Measurements from ENCODE around the gene TUSC2. TPM values are rescaled to one million over a fixed set of nuclear protein-coding genes. Genes with fewer than 3 reads are reported as not detected.

Gene TUSC2
- total and polyA plus RNA-seq, 2 of the 13 experiments (the other 11 are each of a cell fraction or from before 2014, with no cell fraction given) = 36.7 to 39.1 TPM

GRCh38 chr3:50286322-50287227 lies 41.4 kb downstream of the TUSC2 start:
- Histone ChIP-seq H3K36me3 (replicated peaks in 1 of 2; ENCODE audit: control insufficient read depth in 1 of 2, insufficient read depth in 2 of 2, low read length in 2 of 2) (peaks cover 22 to 40% of the 10 kb centered on the region in 2 experiments), H3K27ac (ENCODE audit: extremely low read length, insufficient read depth, low read length) (no peak overlapping the region), H3K9ac (ENCODE audit: insufficient read depth, low read depth, low read length) (no peak overlapping the region), H3K79me2 (ENCODE audit: insufficient read depth, low read length) (peaks cover 12% of the 10 kb centered on the region), H3K9me3 (ENCODE audit: low read length) (no peaks in the 10 kb centered on the region), H3K27me3 (ENCODE audit: control insufficient read depth in 1 of 2, insufficient read depth in 2 of 2, low read length in 2 of 2) (no peaks in the 10 kb centered on the region), H3K4me3 (replicated peaks in 1 of 3; ENCODE audit: insufficient read depth in 1 of 3, low read depth in 2 of 3, low read length in 3 of 3) (no peak overlapping the region), H2AFZ (ENCODE audit: low read length) (no peak overlapping the region), H4K20me1 (ENCODE audit: insufficient read depth, low read length) (no peaks in the 10 kb centered on the region), H3K4me2 (ENCODE audit: low read depth, low read length) (no peak overlapping the region), H3K4me1 (ENCODE audit: insufficient read depth, low read length) (peaks cover 25% of the 10 kb centered on the region)
- in situ Hi-C loops (cut with HindIII; ENCODE audit: extremely low pct_ligation_motif_present, low pct_unique_long_range_greater_than_20kb) = no loop called here
- DNase-seq (ENCODE audit: low spot score) = no peak
- ChIA-PET POLR2A (interaction anchor here (1.0 to 1.1 kb wide), 2 partner anchors 10 to 42 kb away, joined by 3 to 4 read pairs; no protein-coding TSS in a partner anchor), CTCF (ENCODE audit: low intra/inter-chr PET ratio, low total read pairs) (no interaction called here)
- no peak for FAIRE-seq
- intact Hi-C loops (cut with micrococcal nuclease; ENCODE audit: unreplicated experiment) = no loop called here
- ATAC-seq = no peak; the same call in 1 of the 3 replicates
- 96% methylated on average over 17 of the region's 28 CpGs for WGBS (ENCODE audit: low lambda C conversion rate)
- no TSS peak for BruUV-seq (replicated peaks)
- no peak for TF ChIP-seq ZNF441 (CRISPR knock-in tag; IDR thresholded peaks at IDR 0.05; ENCODE audit: borderline replicate concordance)
- TF ChIP-seq ZFYVE20 (CRISPR knock-in tag; IDR thresholded peaks at IDR 0.05; ENCODE audit: borderline replicate concordance, low read depth) = no peak
- TF ChIP-seq KLF15 (CRISPR knock-in tag; IDR thresholded peaks at IDR 0.05; ENCODE audit: borderline replicate concordance) = no peak
- TF ChIP-seq POLR2A (IDR thresholded peaks at IDR 0.05; ENCODE audit: insufficient read depth in 1 of 2, low read depth in 2 of 2, low read length in 2 of 2) = peak in 1 of 2 experiments; percentile 24; a peak in 1 of 4 replicates
- no peak for TF ChIP-seq ZFP36L2 (CRISPR knock-in tag; IDR thresholded peaks at IDR 0.05)
- TF ChIP-seq FIP1L1 (IDR thresholded peaks at IDR 0.05; ENCODE audit: borderline replicate concordance, insufficient read depth, low read depth, low read length) = no peak
- TF ChIP-seq RFX3 (CRISPR knock-in tag; IDR thresholded peaks at IDR 0.05) = no peak
- TF ChIP-seq PHF20 (CRISPR knock-in tag; IDR thresholded peaks at IDR 0.05) = no peak
- TF ChIP-seq ZBTB33 (CRISPR knock-in tag; IDR thresholded peaks at IDR 0.05) = 0 out of 2 replicates have a peak, but pooled peaks have one; percentile 7
- peak; percentile 68 for TF ChIP-seq RBFOX2 (IDR thresholded peaks at IDR 0.05; ENCODE audit: low read depth, low read length)
- TF ChIP-seq ZNF891 (CRISPR knock-in tag; IDR thresholded peaks at IDR 0.05) = no peak
- no peak for TF ChIP-seq NR2F2 (IDR thresholded peaks at IDR 0.05; ENCODE audit: borderline replicate concordance, low read depth)
- no peak for TF ChIP-seq ELF4 (CRISPR knock-in tag; IDR thresholded peaks at IDR 0.05; ENCODE audit: borderline replicate concordance)
- TF ChIP-seq GFI1 (CRISPR knock-in tag; IDR thresholded peaks at IDR 0.05; ENCODE audit: borderline replicate concordance) = no peak
- no peak for TF ChIP-seq IRX3 (CRISPR knock-in tag; IDR thresholded peaks at IDR 0.05; ENCODE audit: borderline replicate concordance, low read depth)
- TF ChIP-seq ESRRA (CRISPR knock-in tag; IDR thresholded peaks at IDR 0.05; ENCODE audit: low read depth) = no peak
- TF ChIP-seq AGO2 (optimal IDR thresholded peaks at IDR 0.05; ENCODE audit: low read depth, low read length) = peak; percentile 93
- TF ChIP-seq ZNF672 (CRISPR knock-in tag; IDR thresholded peaks at IDR 0.05) = no peak
- TF ChIP-seq MEF2D (CRISPR knock-in tag; IDR thresholded peaks at IDR 0.05) = no peak
- no peak for TF ChIP-seq SMARCC2 (IDR thresholded peaks at IDR 0.05)
- TF ChIP-seq ZNF709 (CRISPR knock-in tag; IDR thresholded peaks at IDR 0.05) = no peak
- no peak for TF ChIP-seq PAX8 (CRISPR knock-in tag; IDR thresholded peaks at IDR 0.05; ENCODE audit: borderline replicate concordance)
- no peak for TF ChIP-seq KLF13 (CRISPR knock-in tag; IDR thresholded peaks at IDR 0.05)

All from HepG2 (cell line).